Measurements from ENCODE around the gene BBS10.
"Not testable (repeated sequence)": the region's sequence is repeated elsewhere in the genome, so short reads cannot be mapped to it uniquely, and the experiment has no call there.

BBS10 gene

DNA sequence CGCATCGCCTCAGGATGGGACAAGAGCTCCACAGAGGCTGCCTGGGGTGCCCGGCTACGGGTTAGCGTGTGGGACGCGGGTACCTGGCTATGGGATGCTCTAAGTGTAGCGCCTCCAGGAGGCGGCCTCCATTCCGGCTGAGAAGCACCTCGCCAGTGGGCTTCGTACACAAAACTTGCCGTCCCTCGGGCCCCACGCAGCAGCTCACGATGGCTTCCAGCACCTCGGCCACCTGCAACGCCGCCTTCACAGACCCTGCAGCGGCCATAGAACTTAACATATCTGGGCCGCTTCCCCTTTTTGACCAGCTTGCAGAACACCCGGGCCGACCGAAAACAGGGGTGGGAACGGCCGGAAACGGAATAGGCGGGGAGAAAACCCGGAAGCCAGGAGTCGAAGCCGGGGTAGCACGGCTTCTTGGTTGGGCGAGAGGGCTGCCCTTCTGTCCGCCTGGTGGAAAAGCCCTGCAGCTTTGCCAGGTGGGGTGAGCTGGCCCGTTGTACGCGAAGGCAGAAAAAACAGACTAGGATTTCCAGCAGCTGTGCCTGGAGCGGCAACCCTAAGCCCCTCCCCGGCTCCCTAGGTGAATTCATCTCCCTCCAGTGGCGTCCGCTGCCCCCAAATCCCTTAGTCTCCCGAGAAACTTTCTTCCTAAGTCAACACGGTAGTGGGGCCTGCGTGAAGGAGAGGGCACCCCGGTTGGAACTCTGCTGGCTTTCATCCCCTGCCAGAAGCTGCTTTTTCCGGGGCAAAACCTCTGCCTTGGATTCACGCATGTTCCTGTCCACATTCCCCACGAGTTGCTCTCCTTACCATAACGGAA is at the start of gene BBS10:
Gene BBS10 (minus strand): TSS at position 337 of the 823 bp plus-strand sequence. CDS start 57 bp downstream, at position 280.
- DNase-seq (ENCODE audit: low spot score), result peak; percentile 93

DNA sequence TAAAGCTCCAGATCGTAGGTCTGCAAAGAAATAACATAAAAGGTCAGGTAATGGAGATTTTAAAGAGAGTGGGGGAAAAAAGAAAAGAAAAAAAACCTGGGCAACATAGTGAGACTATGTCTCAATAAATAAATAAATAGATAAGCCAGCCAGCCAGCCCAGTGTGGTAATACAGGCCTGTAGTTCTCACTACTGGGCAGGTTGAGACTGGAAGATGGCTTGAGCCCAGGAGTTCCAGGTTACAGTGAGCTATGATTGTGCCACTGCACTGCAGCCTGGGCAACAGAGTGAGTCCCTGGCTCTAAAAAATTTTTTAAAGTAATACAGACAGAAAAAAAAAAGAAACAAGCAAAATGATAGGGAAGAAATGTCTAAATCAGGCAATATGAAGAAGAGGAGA is 43.2 kb upstream of the BBS10 start:
- no peak for DNase-seq (ENCODE audit: low spot score)

DNA sequence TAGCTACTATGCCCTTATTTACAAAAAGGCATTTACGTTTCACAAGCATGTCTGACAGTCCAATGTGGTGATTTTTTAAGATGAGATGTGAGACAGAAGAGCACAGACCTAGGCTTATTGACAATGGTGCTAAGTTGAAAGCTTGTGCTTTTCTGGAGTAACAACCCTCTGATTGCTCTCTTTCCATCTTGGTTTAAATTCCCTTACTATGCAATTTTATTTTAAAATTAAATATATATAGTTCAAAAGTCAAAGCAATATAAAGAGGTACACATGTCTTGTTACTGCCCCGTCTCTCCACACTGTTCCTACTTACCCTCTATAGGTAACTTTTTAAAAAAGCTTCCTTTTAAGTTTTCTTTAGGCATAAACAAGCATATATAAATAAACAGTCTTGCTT is 39.4 kb upstream of the BBS10 start:
- DNase-seq (ENCODE audit: low spot score), result no peak

DNA sequence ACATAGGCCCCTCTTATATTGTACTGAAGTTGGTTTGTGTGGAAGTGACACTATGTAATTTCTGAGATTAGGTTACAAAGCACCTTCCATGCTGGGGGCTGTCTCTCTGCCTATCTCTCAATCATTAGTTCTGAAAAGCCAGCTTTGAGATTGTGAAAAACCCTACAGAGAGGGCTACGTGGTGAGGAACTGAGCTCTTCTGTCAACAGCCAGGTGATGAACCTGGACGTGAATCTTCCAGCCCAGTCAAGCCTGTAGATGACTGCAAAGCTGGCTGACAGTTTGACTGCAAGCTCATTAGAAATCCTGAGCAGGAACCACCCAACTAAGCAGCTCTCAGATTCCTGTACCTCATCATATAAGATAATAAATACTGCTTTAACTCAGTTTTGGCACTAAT is 36.3 kb upstream of the BBS10 start:
- no peak for DNase-seq (ENCODE audit: low spot score)

DNA sequence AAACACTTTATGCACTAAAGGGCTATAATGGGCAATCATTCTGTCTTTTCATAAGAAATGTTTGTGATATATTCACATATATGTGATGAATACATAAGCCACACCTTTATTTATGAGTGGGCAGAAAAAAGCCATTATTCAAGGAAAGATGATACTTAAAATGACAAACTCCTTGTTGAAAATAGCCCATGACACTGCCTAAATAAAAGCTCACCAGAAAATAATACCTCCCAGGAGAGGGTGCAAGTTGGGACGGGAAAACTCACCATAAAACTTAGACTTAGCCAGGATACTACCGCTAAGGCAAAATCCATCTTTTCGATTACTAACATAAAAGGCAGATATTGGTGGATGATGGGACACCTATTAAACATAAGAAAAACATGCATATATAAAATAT is 35.8 kb upstream of the BBS10 start:
- DNase-seq (ENCODE audit: low spot score), result no peak

DNA sequence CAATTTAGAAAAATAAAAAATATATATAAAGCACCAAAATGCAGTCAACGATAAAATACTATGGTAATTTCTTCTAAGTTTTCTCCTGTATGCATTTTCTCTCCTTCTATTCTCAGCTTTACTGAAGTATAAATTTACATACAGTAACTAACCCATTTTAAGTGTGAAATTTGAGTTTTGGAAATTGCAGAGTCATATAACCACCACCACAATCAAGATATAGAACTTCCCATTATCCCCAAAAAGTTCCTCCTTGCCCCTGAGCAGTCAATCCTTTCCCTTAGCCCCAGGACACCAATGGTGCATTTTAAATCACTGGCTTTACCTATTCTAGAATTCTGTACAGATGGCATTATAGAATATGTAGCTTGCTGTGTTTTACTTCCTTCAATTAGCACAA is 31.0 kb upstream of the BBS10 start:
- no peak for DNase-seq (ENCODE audit: low spot score)

DNA sequence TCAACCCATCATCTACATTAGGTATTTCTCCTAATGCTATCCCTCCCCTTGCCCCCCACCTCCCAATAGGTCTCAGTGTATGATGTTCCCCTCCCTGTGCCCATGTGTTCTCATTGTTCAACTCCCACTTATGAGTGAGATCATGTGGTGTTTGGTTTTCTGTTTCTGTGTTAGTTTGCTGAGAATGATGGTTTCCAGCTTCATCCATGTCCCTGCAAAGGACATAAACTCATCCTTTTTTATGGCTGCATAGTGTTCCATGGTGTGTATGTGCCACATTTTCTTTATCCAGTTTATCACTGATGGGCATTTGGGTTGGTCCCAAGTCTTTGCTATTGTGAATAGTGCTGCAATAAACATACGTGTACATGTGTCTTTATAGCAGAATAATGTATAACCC is 28.7 kb upstream of the BBS10 start:
- not testable (repeated sequence) for DNase-seq (ENCODE audit: low spot score)

DNA sequence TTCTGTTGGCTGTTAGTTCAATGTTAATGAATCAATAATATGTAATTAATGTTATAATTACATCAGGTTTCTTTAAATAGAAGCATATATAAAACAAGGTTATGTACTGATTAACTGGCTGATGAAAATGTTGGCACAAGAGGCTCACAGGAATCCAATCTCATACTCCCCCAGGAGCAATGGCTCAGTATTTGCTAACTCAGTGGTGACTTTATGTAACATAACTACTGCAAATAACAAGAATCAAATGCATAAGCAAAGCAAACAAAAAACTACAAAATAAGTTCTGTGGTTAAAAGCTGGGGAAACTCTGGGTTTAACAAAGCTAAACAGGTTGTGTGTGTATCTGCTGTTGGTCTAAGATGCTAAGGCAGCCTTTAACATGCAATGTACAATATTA is 27.7 kb upstream of the BBS10 start:
- no peak for DNase-seq (ENCODE audit: low spot score)

DNA sequence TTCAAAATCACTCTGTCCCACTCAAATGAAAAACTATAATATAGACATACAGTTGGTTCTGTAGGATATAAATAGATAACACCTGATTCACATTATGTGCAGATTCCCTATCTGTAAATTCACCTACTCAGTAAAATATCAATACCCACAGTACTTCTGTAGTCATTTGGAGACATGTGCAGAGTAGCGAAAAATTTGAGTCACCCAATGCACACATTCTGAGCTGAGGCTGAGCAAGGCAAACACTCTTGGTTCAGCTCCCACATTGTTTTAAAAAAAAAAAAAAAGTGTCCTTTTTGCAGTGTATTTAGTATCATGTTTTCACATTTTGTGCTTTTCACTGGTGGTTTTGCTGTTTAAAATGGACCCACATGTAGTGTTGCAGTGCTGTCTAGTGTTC is 27.3 kb upstream of the BBS10 start:
- no peak for DNase-seq (ENCODE audit: low spot score)

DNA sequence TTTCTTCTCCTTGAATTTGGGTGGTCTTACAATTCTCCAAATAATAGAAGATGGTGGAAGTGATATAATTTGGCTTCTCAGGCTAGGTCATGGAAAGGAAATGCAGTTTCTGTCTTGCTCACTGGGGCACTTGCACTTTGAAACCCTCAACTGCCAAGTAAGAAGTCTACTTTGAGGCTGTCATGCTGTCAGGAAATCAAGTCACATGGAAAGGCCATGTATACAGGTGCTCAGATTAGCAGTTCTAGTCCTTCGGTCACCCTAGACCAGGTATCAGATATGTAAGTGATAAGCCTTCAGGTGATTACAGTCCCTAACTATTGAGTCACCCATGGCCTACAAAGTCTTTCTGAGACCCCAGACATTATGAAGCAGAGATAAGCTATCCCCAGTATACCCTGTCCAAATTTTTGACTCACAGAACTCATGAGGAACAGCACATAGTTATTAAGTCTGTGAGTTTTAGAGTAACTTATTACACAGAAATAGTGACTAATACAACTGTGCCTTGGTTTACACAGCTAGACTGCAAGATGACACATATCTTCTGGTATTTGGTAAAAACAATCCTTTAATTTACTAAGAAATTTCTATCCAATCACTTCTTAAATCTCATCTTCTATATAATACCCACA is 26.3 kb upstream of the BBS10 start:
- DNase-seq (ENCODE audit: low spot score), result no peak

DNA sequence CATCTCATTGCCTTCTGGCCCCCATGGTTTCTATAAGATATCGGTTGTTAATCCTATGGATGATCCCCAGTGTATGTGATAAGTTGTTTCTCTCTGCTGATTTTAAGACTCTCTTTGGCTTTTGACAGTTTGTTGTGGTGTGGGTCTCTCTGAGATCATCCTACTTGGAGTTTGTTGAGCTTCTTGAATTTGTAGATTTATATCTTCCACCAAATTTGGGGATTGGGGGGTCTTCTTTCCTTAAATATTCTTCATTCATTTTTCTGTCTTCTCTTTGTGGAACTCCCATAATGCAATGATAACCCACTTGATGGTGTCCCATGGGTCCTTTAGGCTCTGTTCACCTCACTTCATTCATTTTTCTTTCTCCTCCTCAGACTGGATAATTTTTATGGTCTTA is 20.0 kb upstream of the BBS10 start:
- no peak for DNase-seq (ENCODE audit: low spot score)

DNA sequence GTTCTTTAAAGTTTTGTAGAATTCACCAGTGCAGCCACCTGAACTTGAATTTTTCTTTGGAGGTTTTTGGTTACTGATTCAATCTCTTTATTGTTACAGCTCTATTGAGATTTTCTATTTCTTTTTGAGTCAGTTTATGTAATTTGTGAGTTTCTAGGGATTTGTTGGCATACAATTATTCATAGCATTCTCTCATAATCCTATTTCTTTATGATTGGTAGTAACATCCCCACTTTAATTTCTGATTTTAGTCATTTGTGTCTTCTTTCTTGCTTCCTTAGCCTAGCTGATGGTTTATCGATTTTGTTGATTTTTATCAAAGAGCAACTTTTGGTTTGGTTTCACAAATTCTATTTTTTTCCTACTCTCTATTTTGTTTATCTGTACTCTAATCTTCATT is 17.9 kb upstream of the BBS10 start:
- no peak for DNase-seq (ENCODE audit: low spot score)

DNA sequence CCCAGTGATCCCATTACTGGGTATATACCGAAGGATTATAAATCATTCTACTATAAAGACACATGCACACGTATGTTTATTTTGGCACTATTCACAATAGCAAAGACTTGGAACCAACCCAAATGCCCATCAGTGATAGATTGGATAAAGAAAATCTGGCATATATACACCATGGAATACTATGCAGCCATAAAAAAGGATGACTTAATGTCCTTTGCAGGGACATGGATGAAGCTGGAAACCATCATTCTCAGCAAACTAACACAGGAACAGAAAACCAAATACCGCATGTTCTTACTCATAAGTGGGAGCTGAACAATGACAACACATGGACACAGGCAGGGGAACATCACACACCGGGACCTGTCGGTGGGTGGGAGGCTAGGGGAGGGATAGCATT is 15.9 kb upstream of the BBS10 start:
- DNase-seq (ENCODE audit: low spot score), result not testable (repeated sequence)

DNA sequence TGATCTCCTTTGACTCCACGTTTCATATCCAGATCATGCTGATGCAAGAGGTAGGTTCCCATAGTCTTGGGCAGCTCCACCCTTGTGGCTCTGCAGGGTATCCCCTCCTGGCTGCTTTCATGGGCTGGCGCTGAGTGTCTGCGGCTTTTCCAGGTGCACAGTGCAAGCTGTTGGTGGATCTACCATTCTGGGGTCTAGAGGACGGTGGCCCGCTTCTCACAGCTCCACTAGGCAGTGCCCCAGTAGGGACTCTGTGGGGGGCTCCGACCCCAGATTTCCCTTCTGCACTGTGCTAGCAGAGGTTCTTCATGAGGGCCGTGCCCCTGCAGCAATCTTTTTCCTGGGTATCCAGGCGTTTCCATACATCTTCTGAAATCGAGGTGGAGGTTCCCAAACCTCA is 12.1 kb upstream of the BBS10 start:
- no peak for DNase-seq (ENCODE audit: low spot score)

DNA sequence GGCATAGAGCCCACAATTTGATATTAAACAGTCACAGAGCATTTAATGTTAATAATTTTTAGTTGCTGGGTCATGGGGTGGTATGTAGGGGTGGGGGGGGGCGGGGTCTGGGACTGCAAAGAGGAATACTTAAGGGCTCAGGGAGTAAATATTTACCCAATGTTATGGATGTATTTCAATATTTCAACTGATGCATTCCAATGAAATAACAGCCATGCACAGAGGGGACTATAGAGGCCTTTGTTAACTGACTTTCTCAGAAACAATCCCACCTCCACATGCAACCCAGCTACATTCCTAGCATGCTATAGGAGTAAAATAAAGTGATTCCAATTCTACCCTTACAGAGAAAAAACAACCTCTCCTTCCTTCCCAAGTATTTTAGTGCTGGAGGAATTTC is 7.9 kb upstream of the BBS10 start:
- DNase-seq (ENCODE audit: low spot score), result no peak

DNA sequence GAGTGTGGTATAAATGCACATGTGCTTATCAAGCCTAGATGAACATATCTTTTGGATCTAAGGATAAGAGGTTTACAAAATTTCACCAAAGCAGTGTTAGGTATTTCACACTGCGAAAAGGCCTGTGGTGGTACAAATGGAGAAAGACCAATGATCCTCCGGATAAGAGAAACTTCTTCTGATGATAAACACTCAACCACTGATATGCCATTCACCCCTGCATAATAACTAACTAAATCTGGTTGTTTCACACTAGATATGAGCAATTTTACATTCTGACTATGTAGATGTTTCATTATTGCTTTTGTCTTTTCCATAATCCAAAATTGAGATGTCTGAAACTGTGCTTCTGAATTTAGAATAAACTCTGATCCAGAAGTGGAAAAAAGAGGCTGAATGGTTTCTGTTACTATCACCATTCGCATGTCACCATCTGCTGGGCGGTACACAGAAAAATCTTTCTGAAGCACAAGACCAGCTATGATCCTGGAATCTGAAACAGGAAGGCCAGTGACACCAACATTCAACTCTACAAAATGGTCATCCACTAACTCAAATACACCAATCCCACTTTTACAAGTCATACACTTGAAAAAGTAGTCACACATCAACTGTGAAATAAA is 1.3 kb downstream of the BBS10 start:
- DNase-seq (ENCODE audit: low spot score), result peak; percentile 91

DNA sequence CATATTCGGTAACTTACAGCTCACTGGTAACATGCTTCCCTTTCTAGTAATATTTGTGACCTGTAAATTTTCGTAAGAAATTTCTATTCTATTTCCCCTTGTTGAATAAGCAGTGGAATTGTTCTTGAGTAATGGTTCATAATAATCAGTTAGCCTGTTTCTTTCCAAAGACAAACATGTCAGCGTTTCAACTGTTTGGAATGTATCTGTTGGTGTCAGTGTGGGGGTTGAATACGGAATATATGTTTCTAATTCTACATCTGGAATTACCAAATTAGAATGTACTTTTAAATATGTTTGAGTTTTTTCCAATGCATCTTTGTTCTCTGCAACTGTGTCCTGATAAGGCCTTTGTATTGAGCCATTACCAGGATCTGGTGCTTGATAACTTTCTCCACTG is 2.0 kb downstream of the BBS10 start:
- DNase-seq (ENCODE audit: low spot score), result no peak

DNA sequence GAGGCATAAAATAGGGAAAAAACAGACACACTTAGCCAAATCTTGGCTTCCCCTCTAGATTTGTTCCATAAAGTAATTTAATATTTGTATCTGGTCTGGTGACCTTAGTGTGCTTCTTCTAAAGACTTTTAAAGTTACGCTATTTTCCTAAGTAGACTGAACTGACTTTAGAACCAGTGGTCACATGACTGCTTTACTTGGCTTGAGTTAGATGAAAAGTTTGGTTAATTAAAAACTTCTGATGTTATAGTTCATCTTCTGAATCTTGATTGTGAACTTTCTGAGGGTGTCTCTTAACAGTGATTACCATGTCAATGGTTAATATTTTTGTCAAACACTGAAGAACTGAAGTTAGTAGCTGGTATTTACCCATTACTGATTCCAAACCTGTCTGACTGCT is 2.6 kb downstream of the BBS10 start:
- no peak for DNase-seq (ENCODE audit: low spot score)

DNA sequence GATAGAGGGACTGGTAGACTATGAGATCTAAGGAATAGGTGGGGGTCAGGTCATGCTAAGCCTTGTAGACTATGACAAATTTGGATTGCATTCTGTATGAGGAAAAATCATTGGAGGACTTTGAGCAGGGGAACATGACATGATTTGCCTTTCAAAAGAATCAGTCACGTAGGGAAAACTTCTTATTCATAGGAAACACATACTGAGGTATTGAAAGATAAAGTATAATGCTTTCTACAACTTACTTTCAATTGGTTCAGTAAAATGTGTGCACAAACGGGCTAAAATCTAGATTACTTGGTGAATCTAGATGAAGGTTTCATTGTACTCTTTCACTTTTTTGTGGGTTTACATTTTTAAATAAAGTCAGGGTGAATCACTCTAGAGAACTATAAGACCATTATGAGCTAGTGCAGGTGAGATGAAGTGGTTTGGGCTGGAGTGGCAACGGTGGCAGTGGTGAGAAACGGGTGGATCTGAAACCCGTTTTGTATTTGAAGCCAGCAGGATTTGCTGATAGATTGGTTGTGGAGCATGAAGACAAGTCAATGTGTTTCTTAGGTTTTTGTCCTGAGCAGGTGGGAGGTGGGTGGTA is 6.7 kb downstream of the BBS10 start:
- DNase-seq (ENCODE audit: low spot score), result peak; percentile 36

DNA sequence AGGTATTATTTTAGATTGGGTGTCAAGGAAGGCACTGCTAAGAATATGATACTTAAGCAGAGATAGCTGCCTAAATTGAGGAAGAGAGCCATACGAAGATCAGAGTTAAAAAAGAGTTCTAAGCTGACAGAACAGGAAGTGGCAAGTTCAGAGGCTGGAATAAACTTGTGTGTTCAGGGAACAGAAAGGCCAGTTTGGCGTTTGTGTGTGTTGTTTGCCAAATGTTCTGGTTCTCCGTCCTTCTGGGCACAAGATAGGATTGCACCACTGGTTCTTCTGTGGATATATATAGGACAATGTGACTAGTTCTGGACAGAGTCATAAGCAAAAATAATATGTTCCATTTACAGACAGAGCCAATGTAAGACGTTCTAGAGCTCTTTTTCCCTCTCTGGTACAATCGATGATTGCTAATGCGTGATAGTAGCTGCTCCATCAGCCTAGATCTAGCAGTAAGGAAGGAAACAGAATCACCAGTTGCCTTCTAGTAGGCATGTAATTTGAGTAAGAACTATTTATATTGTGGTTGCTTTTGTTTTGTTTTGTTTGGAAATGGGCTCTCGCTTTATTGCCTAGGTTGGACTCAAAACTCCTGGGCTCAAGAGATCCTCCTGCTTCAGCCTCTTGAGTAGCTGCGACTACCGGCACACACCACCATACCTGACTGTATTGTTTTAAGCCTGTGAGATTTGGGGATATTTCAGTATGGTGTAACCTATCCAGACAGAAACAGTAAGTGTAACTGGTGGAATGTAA is 7.4 kb downstream of the BBS10 start:
- DNase-seq (ENCODE audit: low spot score), result no peak

DNA sequence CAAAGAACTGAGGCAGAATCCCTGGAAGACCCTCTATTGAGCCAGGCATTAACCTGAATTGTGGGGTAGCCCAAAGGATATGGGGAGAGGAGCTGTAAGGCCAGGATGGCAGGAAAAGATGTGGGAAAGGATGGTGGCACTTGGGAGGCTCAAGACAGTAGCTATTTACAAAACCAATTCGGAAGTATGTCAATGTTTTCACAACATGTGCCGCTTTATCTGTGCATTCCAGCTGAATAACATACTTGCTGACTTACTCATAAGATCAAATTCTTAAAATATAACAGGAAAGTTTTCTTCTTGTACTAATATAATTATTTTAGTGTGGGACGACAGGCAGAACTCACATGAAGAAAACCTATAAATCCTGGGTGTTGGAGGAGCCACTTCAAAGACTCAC is 10.6 kb downstream of the BBS10 start:
- no peak for DNase-seq (ENCODE audit: low spot score)

DNA sequence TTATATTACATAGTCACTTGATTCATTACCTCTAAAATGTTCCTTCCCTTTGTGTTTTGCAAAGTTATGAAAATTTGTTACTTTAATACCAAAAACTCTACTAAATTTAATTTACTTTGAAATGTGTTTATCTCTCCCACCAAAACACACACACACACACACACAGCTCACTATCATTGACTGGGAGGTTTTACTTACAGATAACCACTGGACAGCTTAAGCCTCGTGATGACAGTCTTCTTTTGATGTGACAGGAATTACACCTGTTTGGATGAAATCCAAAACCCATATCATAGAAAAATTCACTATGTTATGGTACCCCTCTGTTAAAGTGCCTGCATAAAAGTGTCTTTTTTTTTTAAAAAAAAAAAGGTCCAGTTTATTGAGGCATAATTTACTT is 15.6 kb downstream of the BBS10 start:
- no peak for DNase-seq (ENCODE audit: low spot score)

Data from RKO (cell line).